MCF 10A (cell line): ENCODE results near the gene KIF22. TPM values are rescaled to one million over a fixed set of nuclear protein-coding genes. Genes with fewer than 3 reads are reported as not detected.

Experiments
- BruUV-seq: library from RNA; stranded (reverse); fragments of 400-500 nt; replicated peaks from 2 replicates; lab custom pipeline; 2021; lab: Mats Ljungman, UMichigan
- CTCF ChIA-PET: fragments of 300-600 bp; sonication (Branson Sonifier 250); formaldehyde crosslinking; extraction: SDS; loops from one replicate; lab custom pipeline; 2021; ENCODE audit warnings: antibody characterized with exemption, inconsistent platforms; lab: Yijun Ruan, JAX
- POLR2A ChIA-PET: fragments of 300-600, 350-650 bp; sonication (Branson Sonifier 250); formaldehyde crosslinking; extraction: SDS; loops from one replicate; lab custom pipeline; 2020; ENCODE audit warnings: antibody characterized with exemption, inconsistent platforms; lab: Yijun Ruan, JAX
- DNase-seq: peaks from one replicate; pipeline ENCODE4 v3.0.0-alpha.2; 2018; ENCODE audit not compliant: unreplicated experiment
- H3K27ac Mint-ChIP-seq: one replicate; pipeline ENCODE4 v1.8.0; 2022; ENCODE audit warnings: mild to moderate bottlenecking, low read depth, mixed read lengths; ENCODE audit not compliant: unreplicated experiment
- H3K27me3 Mint-ChIP-seq: one replicate; pipeline ENCODE4 v1.8.0; 2022; ENCODE audit warnings: mixed read lengths; ENCODE audit not compliant: insufficient read depth, unreplicated experiment
- H3K36me3 Mint-ChIP-seq: one replicate; pipeline ENCODE4 v1.8.0; 2022; ENCODE audit warnings: mild to moderate bottlenecking, moderate library complexity, mixed read lengths; ENCODE audit not compliant: insufficient read depth, unreplicated experiment
- H3K4me1 Mint-ChIP-seq: one replicate; pipeline ENCODE4 v1.8.0; 2022; ENCODE audit warnings: mixed read lengths; ENCODE audit not compliant: insufficient read depth, unreplicated experiment
- H3K4me3 Mint-ChIP-seq: one replicate; pipeline ENCODE4 v1.8.0; 2022; ENCODE audit warnings: mild to moderate bottlenecking, moderate library complexity, mixed read lengths; ENCODE audit not compliant: unreplicated experiment
- H3K9me3 Mint-ChIP-seq: one replicate; pipeline ENCODE4 v1.8.0; 2022; ENCODE audit warnings: mixed read lengths; ENCODE audit not compliant: unreplicated experiment
- CTCF ChIP-seq: fragments of 200-600 bp; IDR thresholded peaks from one replicate; pipeline ENCODE4 v1.8.0; 2022; ENCODE audit warnings: antibody characterized with exemption, mild to moderate bottlenecking; ENCODE audit not compliant: unreplicated experiment
- intact Hi-C: fragments of 100-400 bp; cut with micrococcal nuclease; formaldehyde crosslinking; loops from 2 replicates; pipeline ENCODE4 v1.14.1; 2022
- total RNA-seq: library from RNA; stranded (reverse); gene quantifications from 2 replicates; pipeline ENCODE4 v1.2.3, GENCODE V29; 2022

KIF22 gene
- total RNA-seq, 1 experiment from 2014 or later = 53.8 TPM

GRCh38 chr16:29842732-29843346 lies 52.3 kb downstream of the KIF22 start:
- no peak overlapping the region for H3K27ac Mint-ChIP-seq
- no TSS peak for BruUV-seq
- peaks cover 79% of the 10 kb centered on the region for H3K36me3 Mint-ChIP-seq
- no peaks in the 10 kb centered on the region for H3K9me3 Mint-ChIP-seq
- no peaks in the 10 kb centered on the region for H3K27me3 Mint-ChIP-seq
- TF ChIP-seq CTCF = no peak
- H3K4me1 Mint-ChIP-seq = no peaks in the 10 kb centered on the region
- ChIA-PET CTCF (interaction anchor here (0.7 kb wide), 1 partner anchor 23 kb away, joined by 3 read pairs; no protein-coding TSS in a partner anchor), POLR2A (interaction anchor here (0.7 to 1.2 kb wide), 2 partner anchors 9 to 142 kb away, joined by 3 read pairs; no protein-coding TSS in a partner anchor)
- no peak for DNase-seq
- intact Hi-C loops = no loop called here
- H3K4me3 Mint-ChIP-seq = no peak overlapping the region

GRCh38 chr16:29843931-29844330 lies 53.4 kb downstream of the KIF22 start:
- H3K4me3 Mint-ChIP-seq = no peak overlapping the region
- no peaks in the 10 kb centered on the region for H3K27me3 Mint-ChIP-seq
- DNase-seq = no peak
- no peaks in the 10 kb centered on the region for H3K9me3 Mint-ChIP-seq
- POLR2A ChIA-PET = interaction anchor here (0.7 to 0.8 kb wide), 2 partner anchors 9 to 56 kb away, joined by 3 read pairs; no protein-coding TSS in a partner anchor
- BruUV-seq = no TSS peak
- CTCF ChIA-PET = interaction anchor here (0.7 kb wide), 1 partner anchor 24 kb away, joined by 3 read pairs; no protein-coding TSS in a partner anchor
- H3K4me1 Mint-ChIP-seq = no peaks in the 10 kb centered on the region
- H3K36me3 Mint-ChIP-seq = peaks cover 79% of the 10 kb centered on the region
- no peak for TF ChIP-seq CTCF
- intact Hi-C loops = no loop called here
- H3K27ac Mint-ChIP-seq = no peak overlapping the region

- POLR2A ChIA-PET = interaction anchor here (0.6 to 1.6 kb wide), 4 partner anchors 8 to 175 kb away, joined by 3 read pairs; partner anchors contain the start of gene PAGR1
- no peaks in the 10 kb centered on the region for H3K4me1 Mint-ChIP-seq
- CTCF ChIA-PET = interaction anchor here (0.6 to 2.1 kb wide), 4 partner anchors 10 to 144 kb away, joined by 3 to 6 read pairs (median 3); partner anchors contain the start of gene MVP
- H3K27ac Mint-ChIP-seq = no peak overlapping the region
- H3K27me3 Mint-ChIP-seq = no peaks in the 10 kb centered on the region
- H3K9me3 Mint-ChIP-seq = no peaks in the 10 kb centered on the region
- H3K4me3 Mint-ChIP-seq = no peak overlapping the region
- intact Hi-C loops = no loop called here
- no peak for TF ChIP-seq CTCF
- H3K36me3 Mint-ChIP-seq = peaks cover 79% of the 10 kb centered on the region
- DNase-seq = no peak
- BruUV-seq = no TSS peak
Observed at GRCh38 chr16:29844575-29845331, 54.2 kb downstream of the KIF22 start.

- intact Hi-C loops = no loop called here
- Mint-ChIP-seq H3K27ac (no peak overlapping the region), H3K4me3 (no peak overlapping the region), H3K9me3 (no peaks in the 10 kb centered on the region), H3K27me3 (no peaks in the 10 kb centered on the region), H3K36me3 (peaks cover 78% of the 10 kb centered on the region), H3K4me1 (no peaks in the 10 kb centered on the region)
- ChIA-PET POLR2A (interaction anchor here (0.6 to 1.6 kb wide), 2 partner anchors 30 to 174 kb away, joined by 3 read pairs; partner anchors contain the start of gene PAGR1), CTCF (interaction anchor here (0.6 to 4.5 kb wide), 5 partner anchors 9 to 145 kb away, joined by 3 to 52 read pairs (median 3); partner anchors contain the start of gene MVP)
- no TSS peak for BruUV-seq
- TF ChIP-seq CTCF = no peak
- DNase-seq = no peak
Observed at GRCh38 chr16:29845656-29846055, 55.1 kb downstream of the KIF22 start.
